Measurements from ENCODE around the gene APPL1. TPM values are rescaled to one million over a fixed set of nuclear protein-coding genes. Genes with fewer than 3 reads are reported as not detected.

APPL1 gene
- total RNA-seq, 1 donor = 69.1 TPM

GRCh38 chr3:57261119-57261518, 33.6 kb downstream of the APPL1 start:
- no peak for TF ChIP-seq CTCF (IDR thresholded peaks at IDR 0.05; ENCODE audit: insufficient read depth, low read length)
- DNase-seq (ENCODE audit: low read depth) = no peak
- H3K4me3 ChIP-seq (ENCODE audit: low read depth, low read length) = no peak overlapping the region

- H3K4me3 ChIP-seq (ENCODE audit: low read depth, low read length) = no peak overlapping the region
- DNase-seq (ENCODE audit: low read depth) = no peak
- TF ChIP-seq CTCF (IDR thresholded peaks at IDR 0.05; ENCODE audit: insufficient read depth, low read length) = no peak
These were observed 34.4 kb downstream of the APPL1 start for GRCh38 chr3:57261929-57262328.

GRCh38 chr3:57268416-57268815, 40.9 kb downstream of the APPL1 start:
- no peak overlapping the region for H3K4me3 ChIP-seq (ENCODE audit: low read depth, low read length)
- DNase-seq (ENCODE audit: low read depth) = no peak
- TF ChIP-seq CTCF (IDR thresholded peaks at IDR 0.05; ENCODE audit: insufficient read depth, low read length) = no peak

- DNase-seq (ENCODE audit: low read depth) = no peak
- H3K4me3 ChIP-seq (ENCODE audit: low read depth, low read length) = no peak overlapping the region
- no peak for TF ChIP-seq CTCF (IDR thresholded peaks at IDR 0.05; ENCODE audit: insufficient read depth, low read length)
These were observed 47.3 kb downstream of the APPL1 start for GRCh38 chr3:57274845-57275244.

- no peak for TF ChIP-seq CTCF (IDR thresholded peaks at IDR 0.05; ENCODE audit: insufficient read depth, low read length)
- no peak for DNase-seq (ENCODE audit: low read depth)
- no peak overlapping the region for H3K4me3 ChIP-seq (ENCODE audit: low read depth, low read length)
These were observed 47.9 kb downstream of the APPL1 start for GRCh38 chr3:57275393-57275792.

- TF ChIP-seq CTCF (IDR thresholded peaks at IDR 0.05; ENCODE audit: insufficient read depth, low read length) = no peak
- no peak overlapping the region for H3K4me3 ChIP-seq (ENCODE audit: low read depth, low read length)
- no peak for DNase-seq (ENCODE audit: low read depth)
These were observed 50.7 kb downstream of the APPL1 start for GRCh38 chr3:57278237-57278636.

- DNase-seq (ENCODE audit: low read depth) = no peak
- H3K4me3 ChIP-seq (ENCODE audit: low read depth, low read length) = no peak overlapping the region
- TF ChIP-seq CTCF (IDR thresholded peaks at IDR 0.05; ENCODE audit: insufficient read depth, low read length) = no peak
These were observed 52.2 kb downstream of the APPL1 start for GRCh38 chr3:57279685-57280084.
